ENCODE data around the gene POU5F1. TPM values are rescaled to one million over a fixed set of nuclear protein-coding genes. Genes with fewer than 3 reads are reported as not detected.
"Not testable (repeated sequence)": the region's sequence is repeated elsewhere in the genome, so short reads cannot be mapped to it uniquely, and the experiment has no call there.

The POU5F1 gene
- total and polyA plus RNA-seq, 8 donors: 0.37 to 2.0 (median 1.8) TPM

GRCh38 chr6:31168606-31169005 is 1.9 kb downstream of the POU5F1 start:
- no peak for ATAC-seq
- DNase-seq: no peak
- Histone ChIP-seq H3K36me3 (no peaks in the 10 kb centered on the region), H3K4me1 (peaks cover 0 to 3% of the 10 kb centered on the region in 2 donors), H3K9me3 (no peaks in the 10 kb centered on the region), H3K27ac (no peak overlapping the region), H3K4me3 (no peak overlapping the region), H3K27me3 (no peaks in the 10 kb centered on the region)
- intact Hi-C loops (cut with DNase I): no loop called here
- TF ChIP-seq CTCF (IDR thresholded peaks at IDR 0.05): no peak

GRCh38 chr6:31165986-31166385 is 4.5 kb downstream of the POU5F1 start:
- H3K27me3 ChIP-seq: no peaks in the 10 kb centered on the region
- H3K4me3 ChIP-seq: no peak overlapping the region
- H3K4me1 ChIP-seq: peaks cover 0 to 3% of the 10 kb centered on the region in 2 donors
- peaks cover 0 to 16% of the 10 kb centered on the region in 2 donors for H3K36me3 ChIP-seq
- no peak overlapping the region for H3K27ac ChIP-seq
- no peak for ATAC-seq
- no peaks in the 10 kb centered on the region for H3K9me3 ChIP-seq
- no peak for DNase-seq
- TF ChIP-seq CTCF (IDR thresholded peaks at IDR 0.05): no peak
- intact Hi-C loops (cut with DNase I): no loop called here

GRCh38 chr6:31165064-31165832 is 5.2 kb downstream of the POU5F1 start:
- H3K36me3 ChIP-seq: peaks cover 0 to 16% of the 10 kb centered on the region in 2 donors
- DNase-seq; H3K27ac ChIP-seq; H3K9me3 ChIP-seq; H3K4me3 ChIP-seq; H3K27me3 ChIP-seq; ATAC-seq; intact Hi-C loops (cut with DNase I); H3K4me1 ChIP-seq: not testable (repeated sequence)

GRCh38 chr6:31164475-31165063 is 5.9 kb downstream of the POU5F1 start:
- H3K27me3 ChIP-seq; intact Hi-C loops (cut with DNase I); H3K9me3 ChIP-seq; H3K4me3 ChIP-seq; DNase-seq; H3K27ac ChIP-seq; ATAC-seq; H3K4me1 ChIP-seq: not testable (repeated sequence)
- peaks cover 0 to 16% of the 10 kb centered on the region in 2 donors for H3K36me3 ChIP-seq

- ATAC-seq (peak; percentile 81), DNase-seq (no peak)
- Histone ChIP-seq H3K4me1 (peaks cover 6 to 15% of the 10 kb centered on the region in 2 donors), H3K27ac (no peak overlapping the region), H3K9me3 (no peaks in the 10 kb centered on the region), H3K27me3 (no peaks in the 10 kb centered on the region), H3K4me3 (no peak overlapping the region), H3K36me3 (peaks cover 0 to 16% of the 10 kb centered on the region in 2 donors)
- TF ChIP-seq CTCF (IDR thresholded peaks at IDR 0.05): no peak
- intact Hi-C loops (cut with DNase I): no loop called here
Observed at GRCh38 chr6:31163922-31164321, 6.6 kb downstream of the POU5F1 start.

GRCh38 chr6:31162463-31163165 is 7.9 kb downstream of the POU5F1 start:
- intact Hi-C loops (cut with DNase I): no loop called here
- TF ChIP-seq CTCF (IDR thresholded peaks at IDR 0.05): no peak
- Histone ChIP-seq H3K4me1 (peaks cover 7 to 20% of the 10 kb centered on the region in 2 donors), H3K4me3 (no peak overlapping the region), H3K9me3 (no peaks in the 10 kb centered on the region), H3K27me3 (no peaks in the 10 kb centered on the region), H3K36me3 (peaks cover 0 to 16% of the 10 kb centered on the region in 2 donors), H3K27ac (no peak overlapping the region)
- ATAC-seq: no peak
- no peak for DNase-seq

All from left lung (tissue), 10 donors.